Left lung (tissue), 10 donors: Measurements from ENCODE around the gene PXDN. TPM values are rescaled to one million over a fixed set of nuclear protein-coding genes. Genes with fewer than 3 reads are reported as not detected.

Source experiments
- ATAC-seq: fragments of 200-7000 bp; cut with Tn5 transposase; one replicate; pipeline ENCODE4 v1.9.1; 2020; ENCODE audit warnings: moderate library complexity
- DNase-seq, 4 donors: peaks; one replicate each; pipeline ENCODE4 v3.0.0-alpha.2; 2013 to 2020
- H3K27ac ChIP-seq, 2 donors: fragments of 200-600 bp; sonication (generic) in 1 of 2; one replicate each; pipeline versions ENCODE4 v1.5.0 to v1.8.0; 2020 to 2021
- H3K27me3 ChIP-seq, 2 donors: fragments of 200-600 bp; sonication (generic) in 1 of 2; one replicate each; pipeline versions ENCODE4 v1.5.0 to v1.8.0; 2020 to 2021
- H3K36me3 ChIP-seq, 2 donors: fragments of 200-600 bp; sonication (generic) in 1 of 2; one replicate each; pipeline versions ENCODE4 v1.5.0 to v1.8.0; 2020 to 2021
- H3K4me1 ChIP-seq, 2 donors: fragments of 200-600 bp; one replicate each; pipeline ENCODE4 v1.8.0; 2021
- H3K4me3 ChIP-seq, 2 donors: fragments of 200-600 bp; sonication (generic) in 1 of 2; one replicate each; pipeline versions ENCODE4 v1.5.0 to v1.8.0; 2020 to 2021; ENCODE audit warnings: mild to moderate bottlenecking in 1 of 2
- H3K9me3 ChIP-seq, 2 donors: fragments of 200-600 bp; sonication (generic) in 1 of 2; one replicate each; pipeline versions ENCODE4 v1.5.0 to v1.8.0; 2020 to 2021
- CTCF ChIP-seq, 2 donors: fragments of 200-600 bp; sonication (generic) in 1 of 2; IDR thresholded peaks; one replicate each; pipeline versions ENCODE4 v1.5.0 to v1.8.0; 2021; ENCODE audit warnings: antibody characterized with exemption in 2 of 2
- intact Hi-C, 2 donors: fragments of 100-400 bp; cut with DNase I; formaldehyde crosslinking; loops; one replicate each; pipeline versions ENCODE4 v1.11.2 to v1.14.2; 2022
- polyA plus RNA-seq, 6 donors: library from polyadenylated mRNA; unstranded; fragments of 120-200 nt; gene quantifications; one replicate each; pipeline ENCODE4 v1.2.1, GENCODE V29; 2013; ENCODE audit not compliant: insufficient read length in 6 of 6
- total RNA-seq, 2 donors: library from RNA; stranded (reverse); fragmentation: NEBNext Ultra II Directional; extraction: Animal tissue kit (Norgen Biotek cat#: 25700); gene quantifications; one replicate each; pipeline ENCODE4 v1.2.1, GENCODE V29; 2021
- donor health status: DM: no; HTN: yes; CAD: no.
- donor health status: DM: no; HTN: no; CAD: no.

The PXDN gene
- total and polyA plus RNA-seq, 8 donors = 44.8 to 215 (median 174) TPM

GRCh38 chr2:1617425-1618021 lies 126.8 kb downstream of the PXDN start:
- Histone ChIP-seq H3K9me3 (no peaks in the 10 kb centered on the region), H3K36me3 (no peaks in the 10 kb centered on the region), H3K27me3 (no peaks in the 10 kb centered on the region), H3K4me1 (no peaks in the 10 kb centered on the region), H3K27ac (no peak overlapping the region), H3K4me3 (no peak overlapping the region)
- DNase-seq = no peak
- intact Hi-C loops = no loop called here
- no peak for TF ChIP-seq CTCF (IDR thresholded peaks at IDR 0.05)
- ATAC-seq = no peak

GRCh38 chr2:1614564-1614963 lies 129.8 kb downstream of the PXDN start:
- ATAC-seq (no peak), DNase-seq (no peak)
- Histone ChIP-seq H3K27ac (no peak overlapping the region), H3K4me3 (no peak overlapping the region), H3K4me1 (no peaks in the 10 kb centered on the region), H3K36me3 (no peaks in the 10 kb centered on the region), H3K27me3 (no peaks in the 10 kb centered on the region), H3K9me3 (no peaks in the 10 kb centered on the region)
- intact Hi-C loops = no loop called here
- TF ChIP-seq CTCF (IDR thresholded peaks at IDR 0.05) = no peak

- Histone ChIP-seq H3K9me3 (no peaks in the 10 kb centered on the region), H3K4me3 (no peak overlapping the region), H3K27ac (no peak overlapping the region), H3K27me3 (no peaks in the 10 kb centered on the region), H3K36me3 (no peaks in the 10 kb centered on the region), H3K4me1 (no peaks in the 10 kb centered on the region)
- no peak for TF ChIP-seq CTCF (IDR thresholded peaks at IDR 0.05)
- DNase-seq (no peak), ATAC-seq (no peak)
- intact Hi-C loops = no loop called here
Observed at GRCh38 chr2:1613731-1614354, 130.5 kb downstream of the PXDN start.

GRCh38 chr2:1613078-1613445 lies 131.3 kb downstream of the PXDN start:
- ATAC-seq (no peak), DNase-seq (no peak)
- H3K27ac ChIP-seq = no peak overlapping the region
- H3K27me3 ChIP-seq = no peaks in the 10 kb centered on the region
- no peaks in the 10 kb centered on the region for H3K4me1 ChIP-seq
- intact Hi-C loops = no loop called here
- H3K9me3 ChIP-seq = no peaks in the 10 kb centered on the region
- no peaks in the 10 kb centered on the region for H3K36me3 ChIP-seq
- TF ChIP-seq CTCF (IDR thresholded peaks at IDR 0.05) = no peak
- no peak overlapping the region for H3K4me3 ChIP-seq

GRCh38 chr2:1612391-1613077 lies 131.8 kb downstream of the PXDN start:
- DNase-seq = no peak
- Histone ChIP-seq H3K4me1 (no peaks in the 10 kb centered on the region), H3K4me3 (no peak overlapping the region), H3K27ac (no peak overlapping the region), H3K27me3 (no peaks in the 10 kb centered on the region), H3K36me3 (no peaks in the 10 kb centered on the region), H3K9me3 (no peaks in the 10 kb centered on the region)
- TF ChIP-seq CTCF (IDR thresholded peaks at IDR 0.05) = no peak
- no peak for ATAC-seq
- intact Hi-C loops = no loop called here
